Peyer's patch (tissue), 4 donors: ENCODE measurements around the gene SLC3A2.

Experiments
- POLR2A ChIP-seq, 2 donors: fragments of 450-650 bp; IDR thresholded peaks; one replicate each; pipeline ENCODE4 v1.5.1; 2017; ENCODE audit warnings: antibody characterized with exemption in 2 of 2, mild to moderate bottlenecking in 2 of 2, moderate library complexity in 2 of 2
- TF ChIP-seq, protein P1 (sequence below), 6 experiments: fragments of 450-650 bp in 4 of 6; fragments of 200-600 bp in 2 of 6; sonication (generic) in 1 of 6; IDR thresholded peaks; one replicate each; pipeline ENCODE4 v1.5.1; 2017 to 2019; ENCODE audit warnings: antibody characterized with exemption in 6 of 6, mild to moderate bottlenecking in 3 of 6, moderate library complexity in 1 of 6

DNA sequence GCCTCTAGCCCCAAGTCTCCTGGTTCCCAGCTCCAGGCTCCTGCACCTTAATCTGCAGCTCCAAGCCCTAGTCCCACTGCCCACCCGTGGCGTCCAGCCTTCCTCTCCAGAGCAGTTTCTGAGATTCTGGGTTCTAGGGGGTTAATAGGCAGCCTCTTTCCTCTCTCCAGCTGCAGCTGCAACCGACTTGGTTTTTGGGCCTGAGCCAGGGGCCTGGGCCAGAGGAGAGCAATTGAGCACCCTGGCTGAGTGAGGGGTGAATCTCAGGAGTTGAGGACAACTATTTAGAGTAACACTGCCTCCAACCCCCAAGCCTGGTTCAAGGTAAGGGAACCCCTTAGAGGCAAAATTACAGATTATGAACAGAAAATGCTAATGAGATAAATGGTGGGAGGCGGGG is 49.5 kb downstream of the SLC3A2 start:
- no peak for TF ChIP-seq POLR2A (IDR thresholded peaks at IDR 0.05)
- TF ChIP-seq, protein P1, sequence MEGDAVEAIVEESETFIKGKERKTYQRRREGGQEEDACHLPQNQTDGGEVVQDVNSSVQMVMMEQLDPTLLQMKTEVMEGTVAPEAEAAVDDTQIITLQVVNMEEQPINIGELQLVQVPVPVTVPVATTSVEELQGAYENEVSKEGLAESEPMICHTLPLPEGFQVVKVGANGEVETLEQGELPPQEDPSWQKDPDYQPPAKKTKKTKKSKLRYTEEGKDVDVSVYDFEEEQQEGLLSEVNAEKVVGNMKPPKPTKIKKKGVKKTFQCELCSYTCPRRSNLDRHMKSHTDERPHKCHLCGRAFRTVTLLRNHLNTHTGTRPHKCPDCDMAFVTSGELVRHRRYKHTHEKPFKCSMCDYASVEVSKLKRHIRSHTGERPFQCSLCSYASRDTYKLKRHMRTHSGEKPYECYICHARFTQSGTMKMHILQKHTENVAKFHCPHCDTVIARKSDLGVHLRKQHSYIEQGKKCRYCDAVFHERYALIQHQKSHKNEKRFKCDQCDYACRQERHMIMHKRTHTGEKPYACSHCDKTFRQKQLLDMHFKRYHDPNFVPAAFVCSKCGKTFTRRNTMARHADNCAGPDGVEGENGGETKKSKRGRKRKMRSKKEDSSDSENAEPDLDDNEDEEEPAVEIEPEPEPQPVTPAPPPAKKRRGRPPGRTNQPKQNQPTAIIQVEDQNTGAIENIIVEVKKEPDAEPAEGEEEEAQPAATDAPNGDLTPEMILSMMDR (IDR thresholded peaks at IDR 0.05) = no peak
